ENCODE results near the gene CD52.

CD52 gene

DNA sequence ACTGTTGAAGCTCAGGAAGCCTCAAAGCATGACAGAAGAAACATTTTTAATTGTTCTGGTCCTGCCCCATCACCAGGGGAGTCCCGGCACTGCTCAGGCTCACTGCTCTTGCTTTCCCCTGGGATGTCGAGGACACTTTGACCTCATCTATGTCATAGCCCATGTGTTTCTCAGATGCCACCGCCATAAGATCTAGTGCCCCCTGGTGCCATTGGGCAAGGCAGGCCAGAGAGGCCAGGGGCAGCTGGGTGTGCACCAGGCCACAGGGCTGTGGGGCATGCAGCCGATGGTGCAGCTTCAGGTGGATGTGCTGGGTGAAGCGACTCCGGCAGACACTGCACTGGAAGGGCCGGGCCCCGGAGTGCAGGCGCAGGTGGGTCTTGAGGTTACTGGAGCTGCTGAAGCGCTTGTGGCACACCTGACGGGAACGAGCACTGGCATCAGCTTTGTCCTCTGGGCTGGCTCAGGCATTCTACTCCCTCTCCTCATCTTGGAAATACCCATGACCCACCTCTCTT is 43.9 kb downstream of the CD52 start:
- no peak overlapping the region for H3K4me3 ChIP-seq (ENCODE audit: low read depth, low read length)
- TF ChIP-seq, protein P1, sequence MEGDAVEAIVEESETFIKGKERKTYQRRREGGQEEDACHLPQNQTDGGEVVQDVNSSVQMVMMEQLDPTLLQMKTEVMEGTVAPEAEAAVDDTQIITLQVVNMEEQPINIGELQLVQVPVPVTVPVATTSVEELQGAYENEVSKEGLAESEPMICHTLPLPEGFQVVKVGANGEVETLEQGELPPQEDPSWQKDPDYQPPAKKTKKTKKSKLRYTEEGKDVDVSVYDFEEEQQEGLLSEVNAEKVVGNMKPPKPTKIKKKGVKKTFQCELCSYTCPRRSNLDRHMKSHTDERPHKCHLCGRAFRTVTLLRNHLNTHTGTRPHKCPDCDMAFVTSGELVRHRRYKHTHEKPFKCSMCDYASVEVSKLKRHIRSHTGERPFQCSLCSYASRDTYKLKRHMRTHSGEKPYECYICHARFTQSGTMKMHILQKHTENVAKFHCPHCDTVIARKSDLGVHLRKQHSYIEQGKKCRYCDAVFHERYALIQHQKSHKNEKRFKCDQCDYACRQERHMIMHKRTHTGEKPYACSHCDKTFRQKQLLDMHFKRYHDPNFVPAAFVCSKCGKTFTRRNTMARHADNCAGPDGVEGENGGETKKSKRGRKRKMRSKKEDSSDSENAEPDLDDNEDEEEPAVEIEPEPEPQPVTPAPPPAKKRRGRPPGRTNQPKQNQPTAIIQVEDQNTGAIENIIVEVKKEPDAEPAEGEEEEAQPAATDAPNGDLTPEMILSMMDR (IDR thresholded peaks at IDR 0.05; ENCODE audit: low read depth, low read length), result no peak

DNA sequence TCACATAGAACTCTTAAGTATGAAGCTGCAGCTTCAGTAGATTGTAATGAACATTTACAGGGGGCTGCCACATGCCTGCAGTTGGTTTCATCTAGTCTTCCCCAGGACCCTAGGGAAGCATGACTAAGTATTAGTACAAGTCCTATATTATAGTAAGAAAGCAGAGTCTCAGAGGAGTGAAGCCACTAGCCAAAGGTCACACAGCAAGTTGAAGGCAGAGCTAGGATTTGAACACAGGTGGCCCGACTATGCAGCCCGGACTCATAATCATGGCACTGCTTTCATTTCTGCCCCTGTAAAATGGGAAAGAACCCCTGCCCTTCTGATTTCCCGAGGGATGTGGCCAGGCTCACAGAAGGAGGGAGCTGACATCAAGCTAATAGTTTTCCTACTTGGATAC is 44.6 kb downstream of the CD52 start:
- TF ChIP-seq, protein P1 (IDR thresholded peaks at IDR 0.05; ENCODE audit: low read depth, low read length), result no peak
- no peak overlapping the region for H3K4me3 ChIP-seq (ENCODE audit: low read depth, low read length)

DNA sequence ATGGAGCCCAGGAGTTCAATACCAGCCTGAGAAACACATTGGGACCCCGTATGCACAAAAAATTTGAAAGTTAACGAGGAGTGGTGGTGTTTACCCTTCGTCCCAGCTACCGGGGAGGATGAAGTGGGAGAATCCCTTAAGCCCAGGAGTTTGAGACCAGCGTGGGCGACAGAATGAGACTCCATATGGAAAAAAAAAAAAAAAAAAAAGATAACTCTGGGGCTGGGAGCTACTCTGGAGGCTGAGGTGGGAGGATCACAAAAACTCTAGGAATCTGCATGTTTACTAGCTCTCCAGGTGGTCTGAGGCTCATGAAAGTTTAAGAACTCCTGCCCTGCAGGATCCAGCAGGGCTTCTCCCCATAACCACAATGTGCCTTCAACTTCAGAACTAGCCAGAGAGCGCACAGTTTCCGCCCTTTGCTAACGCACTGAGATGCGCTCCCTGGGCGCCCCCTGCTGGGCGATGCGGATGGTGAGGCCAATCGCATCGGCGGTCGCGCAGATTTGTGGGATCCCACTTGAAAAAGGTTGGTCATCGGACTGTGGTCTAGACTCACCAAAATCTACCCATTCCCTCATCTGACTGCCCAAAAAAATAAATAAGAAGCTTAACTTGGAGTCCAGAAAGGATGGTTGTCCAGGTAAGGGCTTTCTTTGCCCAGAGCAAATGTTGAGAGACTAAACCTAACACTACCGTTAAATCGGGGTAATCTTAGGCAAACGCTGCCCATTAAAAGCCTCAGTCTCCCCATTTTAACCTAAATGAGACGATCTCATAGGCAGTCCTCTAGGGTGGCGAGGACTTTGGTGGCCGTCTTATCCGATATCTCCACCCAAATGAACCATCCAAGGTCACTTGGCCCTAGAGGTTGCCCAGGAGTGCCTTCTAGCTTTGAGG is 46.0 kb downstream of the CD52 start:
- TF ChIP-seq, protein P1 (IDR thresholded peaks at IDR 0.05; ENCODE audit: low read depth, low read length), result peak; percentile 89
- no peak overlapping the region for H3K4me3 ChIP-seq (ENCODE audit: low read depth, low read length)

DNA sequence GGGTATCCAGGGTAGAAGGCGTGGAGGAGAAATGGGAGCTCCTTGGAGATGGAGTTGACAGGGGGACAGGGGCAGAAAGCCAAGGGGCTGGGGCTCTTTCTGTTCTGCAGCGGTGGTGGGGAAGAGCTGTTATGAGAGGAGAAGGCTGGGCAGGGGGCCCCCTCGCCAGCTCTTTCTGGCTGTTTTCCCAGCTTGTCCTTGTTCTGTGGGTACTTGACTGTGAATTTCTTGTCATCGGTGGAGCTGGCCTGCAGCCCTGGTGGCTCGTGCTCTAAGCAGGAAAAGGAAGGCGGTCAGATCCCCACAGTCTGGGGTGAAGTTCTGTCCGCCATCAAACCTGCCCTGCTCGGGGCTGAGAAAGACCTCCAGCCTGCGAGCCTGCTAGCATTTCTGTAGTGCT is 47.2 kb downstream of the CD52 start:
- TF ChIP-seq, protein P1 (IDR thresholded peaks at IDR 0.05; ENCODE audit: low read depth, low read length), result no peak
- H3K4me3 ChIP-seq (ENCODE audit: low read depth, low read length), result no peak overlapping the region

DNA sequence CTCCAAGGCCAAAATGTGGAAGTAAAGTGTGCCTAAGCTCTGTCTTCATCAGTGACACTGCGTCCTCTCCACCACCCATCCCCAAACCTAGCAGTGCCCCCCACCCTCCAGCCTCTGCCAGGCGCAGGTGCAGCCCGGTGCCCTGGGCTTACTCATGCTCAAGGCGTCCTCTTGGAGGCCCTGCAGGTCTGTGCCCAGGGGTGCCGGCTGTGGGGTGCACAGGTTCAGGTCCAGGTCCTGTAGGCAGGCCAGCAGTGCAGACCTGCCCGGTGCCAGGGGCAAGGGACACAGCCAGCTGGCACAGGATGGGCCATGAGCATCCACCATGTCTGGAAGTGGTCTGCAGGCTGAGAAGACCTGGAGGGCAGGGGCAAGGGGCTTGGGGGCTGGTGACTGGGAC is 49.7 kb downstream of the CD52 start:
- TF ChIP-seq, protein P1 (IDR thresholded peaks at IDR 0.05; ENCODE audit: low read depth, low read length), result no peak

DNA sequence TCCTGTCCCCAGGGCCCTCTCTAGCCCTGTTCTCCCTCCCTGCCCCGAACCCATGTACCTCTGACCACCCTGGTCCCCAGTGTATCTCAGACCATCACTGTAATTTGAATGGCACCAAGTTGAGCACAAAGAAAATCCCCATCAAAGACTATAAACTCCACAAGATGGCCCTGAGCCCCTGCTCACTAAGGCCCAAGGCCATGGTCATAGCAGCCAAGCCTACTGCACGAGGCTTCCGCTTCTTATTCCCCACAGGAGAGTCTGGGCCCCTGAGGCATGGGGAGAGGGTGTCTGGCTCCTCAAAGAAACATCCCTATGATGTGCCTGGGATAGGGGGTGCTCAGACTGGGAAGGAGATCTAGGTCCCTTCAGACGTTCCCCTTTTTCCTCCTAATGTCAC is 50.2 kb downstream of the CD52 start:
- TF ChIP-seq, protein P1 (IDR thresholded peaks at IDR 0.05; ENCODE audit: low read depth, low read length), result no peak
- no peak overlapping the region for H3K4me3 ChIP-seq (ENCODE audit: low read depth, low read length)

More for the DNA sequence above, 49.7 kb downstream of the CD52 start:
- no peak overlapping the region for H3K4me3 ChIP-seq (ENCODE audit: low read depth, low read length)

DNA sequence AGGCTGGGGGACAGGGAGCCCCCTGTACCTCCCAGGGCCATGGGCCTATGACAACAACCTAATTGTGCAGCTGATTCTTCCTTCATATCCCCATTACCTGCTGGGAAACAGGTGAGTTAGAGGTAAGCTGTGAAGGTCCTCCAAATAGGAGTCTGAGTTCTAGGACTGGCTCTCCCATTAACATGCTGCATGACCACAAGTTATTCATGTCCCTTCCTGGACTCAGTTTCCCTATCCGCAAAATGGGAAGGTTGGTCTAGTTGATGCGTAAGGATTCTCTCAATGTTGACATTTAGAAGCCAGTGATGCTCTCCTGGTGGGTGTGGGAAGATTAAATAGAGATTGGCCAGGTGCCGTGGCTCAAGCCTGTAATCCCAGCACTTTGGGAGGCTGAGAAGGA is 50.7 kb downstream of the CD52 start:
- TF ChIP-seq, protein P1 (IDR thresholded peaks at IDR 0.05; ENCODE audit: low read depth, low read length), result no peak
- H3K4me3 ChIP-seq (ENCODE audit: low read depth, low read length), result no peak overlapping the region
